Heart right ventricle (tissue), 16 donors: ENCODE data around the gene CAMTA2. TPM values are rescaled to one million over a fixed set of nuclear protein-coding genes. Genes with fewer than 3 reads are reported as not detected.
"Not testable (repeated sequence)": the region's sequence is repeated elsewhere in the genome, so short reads cannot be mapped to it uniquely, and the experiment has no call there.

Experiments used
- ATAC-seq, 8 donors: fragments of 200-7000 bp; cut with Tn5 transposase; one replicate each; pipeline ENCODE4 v1.9.1; 2020; ENCODE audit warnings: mild to moderate bottlenecking in 8 of 8, moderate library complexity in 8 of 8, moderate number of reproducible peaks in 1 of 8
- DNase-seq, 2 donors: peaks; one replicate each; pipeline ENCODE4 v3.0.0-alpha.2; 2020
- H3K27ac ChIP-seq, 10 donors: fragments of 200-600 bp; sonication (generic) in 2 of 10; one replicate each; pipeline versions ENCODE4 v1.5.0 to v1.8.0; 2020 to 2022; ENCODE audit warnings: mild to moderate bottlenecking in 3 of 10
- H3K27me3 ChIP-seq, 7 donors: fragments of 200-600 bp; one replicate each; pipeline ENCODE4 v1.8.0; 2021 to 2022; ENCODE audit warnings: mild to moderate bottlenecking in 2 of 7
- H3K36me3 ChIP-seq, 9 donors: fragments of 200-600 bp; sonication (generic) in 1 of 9; one replicate each; pipeline versions ENCODE4 v1.5.0 to v1.8.0; 2020 to 2022; ENCODE audit warnings: mild to moderate bottlenecking in 2 of 9
- H3K4me1 ChIP-seq, 9 donors: fragments of 200-600 bp; sonication (generic) in 1 of 9; one replicate each; pipeline versions ENCODE4 v1.5.0 to v1.8.0; 2020 to 2022; ENCODE audit warnings: mild to moderate bottlenecking in 4 of 9
- H3K4me3 ChIP-seq, 10 donors: fragments of 200-600 bp; sonication (generic) in 2 of 10; one replicate each; pipeline versions ENCODE4 v1.5.0 to v1.8.0; 2020 to 2022; ENCODE audit warnings: mild to moderate bottlenecking in 7 of 10, moderate library complexity in 2 of 10
- H3K9me3 ChIP-seq, 11 donors: fragments of 200-600 bp in 10 of 11; sonication (generic) in 2 of 11; one replicate each; pipeline versions ENCODE4 v1.5.0 to v1.8.0; 2013 to 2022; ENCODE audit warnings: mild to moderate bottlenecking in 2 of 11, control low read depth in 1 of 11, moderate library complexity in 1 of 11
- WGBS, 2 donors: extraction: QIAGEN DNeasy Blood & Tissue Kit; methylation state at CpG; one replicate each; pipeline ENCODE4 v1.1.7; 2013; ENCODE audit warnings: inconsistent platforms in 1 of 2; 5-methylcytosine and 5-hydroxymethylcytosine counted together
- intact Hi-C, 10 donors: fragments of 100-400 bp; cut with DNase I; formaldehyde crosslinking; loops; one replicate each; pipeline versions ENCODE4 v1.11.1 to v1.14.2; 2022
- polyA plus RNA-seq, 2 donors: library from polyadenylated mRNA; stranded (reverse); fragments of 200-250 nt; gene quantifications; one replicate each; pipeline ENCODE4 v1.2.3, GENCODE V29; 2013
- total RNA-seq, 10 donors: library from RNA; stranded (reverse); fragmentation: NEBNext Ultra II Directional in 3 of 10; extraction: Animal tissue kit (Norgen Biotek cat#: 25700) in 3 of 10; gene quantifications; one replicate each; pipeline versions ENCODE4 v1.2.1 to v1.2.4, GENCODE V29; 2021 to 2023
- TF ChIP-seq, protein P1 (sequence below), 9 donors: fragments of 200-600 bp; sonication (generic) in 2 of 9; IDR thresholded peaks; one replicate each; pipeline versions ENCODE4 v1.5.0 to v1.8.0; 2021 to 2022; ENCODE audit warnings: antibody characterized with exemption in 9 of 9, mild to moderate bottlenecking in 5 of 9, moderate library complexity in 1 of 9
- donor health status: Arrhythmogenic right ventricular cardiomyopathy.
- donor health status: ischemic (EF 13 %, LVEDD 7.1; RV severe dilation, severe dysfunction).
- donor health status: healthy with polysubstance abuse.
- donor health status: DM: no; HTN: yes; CAD: no.
- donor health status: DM: no; HTN: no; CAD: no.
- donor health status: ischemic (EF 25% LVEDD 6.9; RV normal size, moderate dysfunction).
- donor health status: ischemic (EF 25% LVEDD 5.7; RV mildly dilated, moderate dysfunction).
- donor health status: healthy.
- donor health status: DM: yes; HTN: yes; CAD: no.
- donor health status: Ischemic cardiomyopathy.
- donor health status: ischemic (EF 35%, LVEDD 5.7; RV mildly dilated, moderate dysfunction).
- donor health status: nonischemic (EF 11% LVEDD 7.7; RV severe dilation, severe dysfunction).
- donor health status: DM: yes; HTN: yes; CAD: no.
- donor health status: PGD.
- donor health status: ischemic (EF 29% LVEDD 5.4; RV normal size, mild dysfunction).
- donor health status: nonischemic (EF 23%, LVEDD 6.1; RV moderate dilation, normal function).

Gene CAMTA2
- total and polyA plus RNA-seq, 12 donors, result 26.0 to 74.3 (median 34.3) TPM

GRCh38 chr17:5033352-5034015 lies 46.0 kb upstream of the CAMTA2 start:
- 81 to 95% methylated on average over 13 of the region's 13 CpGs for WGBS, 2 donors
- ATAC-seq (peak in 1 of 8 donors; percentile 8), DNase-seq (no peak)
- no peak overlapping the region for H3K27ac ChIP-seq
- H3K4me1 ChIP-seq, result peaks cover 0 to 24% (median 11%) of the 10 kb centered on the region in 9 donors
- H3K9me3 ChIP-seq, result no peaks in the 10 kb centered on the region
- intact Hi-C loops, result no loop called here
- TF ChIP-seq, protein P1, sequence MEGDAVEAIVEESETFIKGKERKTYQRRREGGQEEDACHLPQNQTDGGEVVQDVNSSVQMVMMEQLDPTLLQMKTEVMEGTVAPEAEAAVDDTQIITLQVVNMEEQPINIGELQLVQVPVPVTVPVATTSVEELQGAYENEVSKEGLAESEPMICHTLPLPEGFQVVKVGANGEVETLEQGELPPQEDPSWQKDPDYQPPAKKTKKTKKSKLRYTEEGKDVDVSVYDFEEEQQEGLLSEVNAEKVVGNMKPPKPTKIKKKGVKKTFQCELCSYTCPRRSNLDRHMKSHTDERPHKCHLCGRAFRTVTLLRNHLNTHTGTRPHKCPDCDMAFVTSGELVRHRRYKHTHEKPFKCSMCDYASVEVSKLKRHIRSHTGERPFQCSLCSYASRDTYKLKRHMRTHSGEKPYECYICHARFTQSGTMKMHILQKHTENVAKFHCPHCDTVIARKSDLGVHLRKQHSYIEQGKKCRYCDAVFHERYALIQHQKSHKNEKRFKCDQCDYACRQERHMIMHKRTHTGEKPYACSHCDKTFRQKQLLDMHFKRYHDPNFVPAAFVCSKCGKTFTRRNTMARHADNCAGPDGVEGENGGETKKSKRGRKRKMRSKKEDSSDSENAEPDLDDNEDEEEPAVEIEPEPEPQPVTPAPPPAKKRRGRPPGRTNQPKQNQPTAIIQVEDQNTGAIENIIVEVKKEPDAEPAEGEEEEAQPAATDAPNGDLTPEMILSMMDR (IDR thresholded peaks at IDR 0.05), result no peak
- H3K36me3 ChIP-seq, result no peaks in the 10 kb centered on the region
- peaks cover 0 to 24% (median 7%) of the 10 kb centered on the region in 7 donors for H3K27me3 ChIP-seq
- no peak overlapping the region for H3K4me3 ChIP-seq

DNA sequence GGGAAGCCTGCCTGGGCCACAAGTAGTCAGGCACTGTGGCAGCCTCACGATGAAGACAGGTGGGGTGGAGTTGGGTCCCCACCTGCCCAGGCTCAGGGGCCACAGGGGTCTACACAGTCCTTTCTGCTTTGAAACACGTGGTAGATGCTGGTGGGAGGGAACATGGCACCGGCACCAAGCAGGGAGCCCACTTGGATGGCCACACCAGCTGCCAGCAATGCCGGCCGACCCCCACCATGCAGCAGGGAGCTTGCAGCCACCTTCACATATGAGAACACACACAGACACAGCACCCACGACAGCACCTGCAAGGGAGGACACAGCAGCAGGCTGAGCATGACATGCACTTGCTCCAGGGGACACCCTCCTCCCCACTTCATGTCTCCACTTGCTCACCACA lies 45.4 kb upstream of the CAMTA2 start:
- H3K4me1 ChIP-seq, result peaks cover 0 to 24% (median 11%) of the 10 kb centered on the region in 9 donors
- no peaks in the 10 kb centered on the region for H3K36me3 ChIP-seq
- ATAC-seq, result peak in 1 of 8 donors; percentile 2
- no peak overlapping the region for H3K27ac ChIP-seq
- DNase-seq, result no peak
- H3K4me3 ChIP-seq, result no peak overlapping the region
- peaks cover 0 to 24% (median 7%) of the 10 kb centered on the region in 7 donors for H3K27me3 ChIP-seq
- intact Hi-C loops, result no loop called here
- TF ChIP-seq, protein P1 (IDR thresholded peaks at IDR 0.05), result no peak
- H3K9me3 ChIP-seq, result no peaks in the 10 kb centered on the region
- 86 to 93% methylated on average over 6 of the region's 6 CpGs for WGBS, 2 donors

DNA sequence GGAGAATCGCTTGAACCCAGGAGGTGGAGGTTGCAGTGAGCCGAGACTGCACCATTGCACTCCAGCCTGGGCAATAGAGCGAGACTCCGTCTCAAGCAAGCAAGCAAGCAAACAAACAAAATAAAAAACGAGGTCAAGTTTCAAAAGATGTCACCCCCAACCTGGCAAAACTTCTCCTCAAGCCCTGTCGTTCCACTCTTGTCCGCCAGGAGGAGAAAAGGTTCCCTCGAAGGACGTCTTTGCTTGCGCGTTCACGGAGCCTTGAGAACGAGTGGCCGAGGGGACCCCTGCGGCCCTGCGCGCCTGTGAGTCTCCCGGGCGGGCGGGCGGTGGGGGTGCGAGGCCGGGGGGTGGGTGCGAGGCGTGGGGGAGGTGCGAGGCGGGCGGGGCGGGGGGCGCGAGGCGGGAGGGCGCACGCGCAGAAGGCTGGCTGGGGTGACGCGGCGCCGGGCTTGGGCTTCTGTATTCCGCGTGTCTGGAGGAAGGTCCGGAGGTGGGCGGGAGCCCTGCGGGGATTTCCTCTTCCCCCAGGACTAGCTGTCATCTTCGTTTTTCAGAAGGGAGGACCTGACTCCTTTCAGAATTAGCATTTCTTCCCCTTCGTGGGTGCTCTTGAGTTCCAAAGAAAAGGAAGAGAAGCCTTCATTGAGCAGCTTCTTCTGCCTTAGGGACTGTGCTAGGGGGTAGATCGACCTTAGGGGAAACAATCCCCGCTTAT lies 44.0 kb upstream of the CAMTA2 start:
- peak overlapping the region in 9 of 10 donors; percentile 28 to 56 (median 49) for H3K4me3 ChIP-seq
- ATAC-seq, result peak; percentile 48 to 87 (median 80)
- H3K27me3 ChIP-seq, result peaks cover 0 to 19% (median 6%) of the 10 kb centered on the region in 7 donors
- WGBS, 2 donors, result 4 to 6% methylated on average over 34 to 48 of the region's 48 CpGs
- no peaks in the 10 kb centered on the region for H3K9me3 ChIP-seq
- no peaks in the 10 kb centered on the region for H3K36me3 ChIP-seq
- peak overlapping the region in 7 of 10 donors; percentile 1 to 80 (median 40) for H3K27ac ChIP-seq
- intact Hi-C loops, result loop anchor here in 5 of 10 donors (1.0 to 2.0 kb wide), 2 partner anchors 31 kb away; no protein-coding TSS in a partner anchor
- TF ChIP-seq, protein P1 (IDR thresholded peaks at IDR 0.05), result peak; percentile 69 to 83 (median 79)
- peak; percentile 77 to 79 for DNase-seq
- peaks cover 0 to 24% (median 11%) of the 10 kb centered on the region in 9 donors for H3K4me1 ChIP-seq

- not testable (repeated sequence) for H3K9me3 ChIP-seq, H3K27ac ChIP-seq, ATAC-seq, H3K36me3 ChIP-seq, H3K27me3 ChIP-seq, H3K4me3 ChIP-seq, DNase-seq
- intact Hi-C loops, result loop anchor here in 4 of 10 donors (2.0 kb wide), 1 partner anchor 33 kb away; no protein-coding TSS in a partner anchor
- 88 to 96% methylated on average over 2 of the region's 2 CpGs for WGBS, 2 donors
- H3K4me1 ChIP-seq, result peaks cover 0 to 20% (median 7%) of the 10 kb centered on the region in 9 donors
Measured at GRCh38 chr17:5030168-5030567, 42.7 kb upstream of the CAMTA2 start.
